Keratinocyte (primary cell): Measurements from ENCODE around the gene CFAP77. TPM values are rescaled to one million over a fixed set of nuclear protein-coding genes. Genes with fewer than 3 reads are reported as not detected.

Experiments used
- DNase-seq: peaks from one replicate; pipeline ENCODE4 v3.0.0-alpha.2; 2011; ENCODE audit warnings: low read depth, missing footprints, low spot score
- FAIRE-seq: peaks from 2 replicates; lab custom pipeline; 2011; peaks lifted over from hg19 to GRCh38; lab: Jason Lieb, UNC
- H2AFZ ChIP-seq: 2 replicates; pipeline ENCODE4 v1.6.0; 2012; ENCODE audit warnings: low read length, control low read depth, inconsistent platforms; ENCODE audit not compliant: control insufficient read depth
- H3K27ac ChIP-seq: 2 replicates; pipeline ENCODE4 v1.5.1; 2011; ENCODE audit warnings: low read length; ENCODE audit not compliant: control insufficient read depth, insufficient read depth
- H3K27me3 ChIP-seq: 3 replicates; pipeline ENCODE4 v1.6.0; 2011; ENCODE audit warnings: low read length; ENCODE audit not compliant: control insufficient read depth, insufficient read depth; ENCODE audit errors: extremely low read depth
- H3K36me3 ChIP-seq, 2 experiments: 2 replicates in 1 of 2; 3 replicates in 1 of 2; pipeline ENCODE4 v1.5.1; 2011; ENCODE audit warnings: low read length in 2 of 2, mild to moderate bottlenecking in 1 of 2; ENCODE audit not compliant: control insufficient read depth in 2 of 2, insufficient read depth in 2 of 2; ENCODE audit errors: extremely low read depth in 1 of 2
- H3K4me1 ChIP-seq: 3 replicates; pipeline ENCODE4 v1.5.1; 2011; ENCODE audit warnings: low read length; ENCODE audit not compliant: control insufficient read depth, insufficient read depth; ENCODE audit errors: extremely low read depth
- H3K4me2 ChIP-seq: 3 replicates; pipeline ENCODE4 v1.6.0; 2011; ENCODE audit warnings: low read depth, low read length; ENCODE audit not compliant: control insufficient read depth, insufficient read depth; ENCODE audit errors: extremely low read depth
- H3K4me3 ChIP-seq, 3 experiments: fragments of 200-600 bp in 1 of 3; sonication (generic) in 1 of 3; 2 replicates in 2 of 3; 3 replicates in 1 of 3; pipeline ENCODE4 v1.5.1; 2011 to 2016; ENCODE audit warnings: low read length in 3 of 3, mild to moderate bottlenecking in 3 of 3, control low read depth in 2 of 3, inconsistent platforms in 1 of 3, low read depth in 1 of 3, mixed read lengths in 1 of 3, mixed run types in 1 of 3, moderate library complexity in 1 of 3; ENCODE audit not compliant: control insufficient read depth in 2 of 3, insufficient read depth in 2 of 3; ENCODE audit errors: extremely low read depth in 1 of 3
- H3K79me2 ChIP-seq: 2 replicates; pipeline ENCODE4 v1.6.0; 2012; ENCODE audit warnings: low read length; ENCODE audit not compliant: control insufficient read depth, insufficient read depth
- H3K9ac ChIP-seq: 3 replicates; pipeline ENCODE4 v1.6.0; 2011; ENCODE audit warnings: low read length; ENCODE audit not compliant: control insufficient read depth, insufficient read depth; ENCODE audit errors: extremely low read depth
- H3K9me1 ChIP-seq: 3 replicates; pipeline ENCODE4 v1.6.0; 2011; ENCODE audit warnings: low read length; ENCODE audit not compliant: control insufficient read depth, insufficient read depth; ENCODE audit errors: extremely low read depth
- H3K9me3 ChIP-seq: 2 replicates; pipeline ENCODE4 v1.5.1; 2012; ENCODE audit warnings: low read depth, low read length; ENCODE audit not compliant: control insufficient read depth
- H4K20me1 ChIP-seq: 3 replicates; pipeline ENCODE4 v1.6.0; 2011; ENCODE audit warnings: low read length; ENCODE audit not compliant: control insufficient read depth, insufficient read depth; ENCODE audit errors: extremely low read depth
- CTCF ChIP-seq, 3 experiments: IDR thresholded peaks in 1 of 3; conservative IDR thresholded peaks in 1 of 3; optimal IDR thresholded peaks in 1 of 3; 2 replicates in 2 of 3; 3 replicates in 1 of 3; pipeline versions ENCODE3 to v1.5.1; 2011; ENCODE audit warnings: low read length in 3 of 3, mild to moderate bottlenecking in 3 of 3, moderate library complexity in 2 of 3, control low read depth in 1 of 3, inconsistent platforms in 1 of 3; ENCODE audit not compliant: insufficient read depth in 2 of 3; ENCODE audit errors: extremely low read depth in 1 of 3
- EZH2 ChIP-seq: IDR thresholded peaks from one replicate; pipeline ENCODE4 v1.6.1; 2012; ENCODE audit warnings: inconsistent platforms, mild to moderate bottlenecking, low read length, moderate library complexity
- dilution Hi-C: fragments of 300-500 bp; cut with MboI; formaldehyde crosslinking; loops from one replicate; pipeline ENCODE4 v1.7.0; 2020; ENCODE audit warnings: low sequenced_read_pairs; ENCODE audit not compliant: extremely low pct_ligation_motif_present
- polyA plus RNA-seq, 5 experiments: library from polyadenylated mRNA; depleted of rRNA in 3 of 5; stranded (reverse) in 3 of 5; stranded (forward) in 1 of 5; unstranded in 1 of 5; fragments of >200 nt; gene quantifications; 1 replicate in 1 of 5; 2 replicates in 3 of 5; 3 replicates in 1 of 5; pipeline versions ENCODE4 v1.2.1 to v1.2.3, GENCODE V29; 2011 to 2012; ENCODE audit warnings: missing spikeins in 2 of 5, low read depth in 1 of 5, low replicate concordance in 1 of 5

Gene CFAP77
- polyA plus RNA-seq, 1 donor (not counting 4 experiments of a cell fraction or from before 2014, with no cell fraction given), result not detected

GRCh38 chr9:132459661-132460060 lies 49.6 kb downstream of the CFAP77 start:
- no peaks in the 10 kb centered on the region for H3K36me3 ChIP-seq
- FAIRE-seq (no peak), DNase-seq (no peak)
- H2AFZ ChIP-seq, result no peak overlapping the region
- H4K20me1 ChIP-seq, result peaks cover 2% of the 10 kb centered on the region
- no peak overlapping the region for H3K4me2 ChIP-seq
- no peak overlapping the region for H3K9ac ChIP-seq
- no peak overlapping the region for H3K4me3 ChIP-seq
- peaks cover 1% of the 10 kb centered on the region for H3K9me3 ChIP-seq
- H3K27ac ChIP-seq, result no peak overlapping the region
- TF ChIP-seq EZH2 (no peak), CTCF (optimal IDR thresholded peaks at IDR 0.05 in 1 of 3, IDR thresholded peaks at IDR 0.05 in 1 of 3, conservative IDR thresholded peaks at IDR 0.05 in 1 of 3; ENCODE audit: extremely low read depth in 1 of 3, insufficient read depth in 2 of 3, low read length in 3 of 3) (no peak)
- dilution Hi-C loops, result no loop called here
- H3K79me2 ChIP-seq, result no peaks in the 10 kb centered on the region
- H3K9me1 ChIP-seq, result no peaks in the 10 kb centered on the region
- H3K27me3 ChIP-seq, result peaks cover 26% of the 10 kb centered on the region
- H3K4me1 ChIP-seq, result peaks cover 7% of the 10 kb centered on the region

GRCh38 chr9:132460240-132460639 lies 50.2 kb downstream of the CFAP77 start:
- peaks cover 2% of the 10 kb centered on the region for H4K20me1 ChIP-seq
- H3K4me2 ChIP-seq, result no peak overlapping the region
- no peak overlapping the region for H3K9ac ChIP-seq
- H3K36me3 ChIP-seq, result no peaks in the 10 kb centered on the region
- dilution Hi-C loops, result no loop called here
- peaks cover 22% of the 10 kb centered on the region for H3K27me3 ChIP-seq
- H3K4me3 ChIP-seq, result no peak overlapping the region
- no peak overlapping the region for H3K27ac ChIP-seq
- FAIRE-seq, result no peak
- H3K4me1 ChIP-seq, result peaks cover 7% of the 10 kb centered on the region
- TF ChIP-seq EZH2 (no peak), CTCF (optimal IDR thresholded peaks at IDR 0.05 in 1 of 3, IDR thresholded peaks at IDR 0.05 in 1 of 3, conservative IDR thresholded peaks at IDR 0.05 in 1 of 3; ENCODE audit: extremely low read depth in 1 of 3, insufficient read depth in 2 of 3, low read length in 3 of 3) (no peak)
- no peak overlapping the region for H2AFZ ChIP-seq
- no peaks in the 10 kb centered on the region for H3K9me1 ChIP-seq
- peaks cover 1% of the 10 kb centered on the region for H3K9me3 ChIP-seq
- no peak for DNase-seq
- H3K79me2 ChIP-seq, result no peaks in the 10 kb centered on the region
